Naive B cell (primary cell): ENCODE measurements around the gene SLC27A4. TPM values are rescaled to one million over a fixed set of nuclear protein-coding genes. Genes with fewer than 3 reads are reported as not detected.

Source experiments
- ATAC-seq, 2 donors: fragments of 150-1000 bp; cut with Tn5 transposase; 2 replicates each; pipeline ENCODE4 v1.10.0; 2021; ENCODE audit warnings: low read depth in 2 of 2, mild to moderate bottlenecking in 2 of 2, moderate library complexity in 2 of 2
- DNase-seq: peaks from one replicate; pipeline ENCODE4 v3.0.0; 2022
- H3K27ac Mint-ChIP-seq, 6 donors: one replicate each; pipeline ENCODE4 v1.8.0; 2020 to 2022; ENCODE audit warnings: mild to moderate bottlenecking in 6 of 6, mixed read lengths in 6 of 6, moderate library complexity in 5 of 6, inconsistent platforms in 2 of 6
- H3K27me3 Mint-ChIP-seq, 3 donors: one replicate each; pipeline ENCODE4 v1.8.0; 2021 to 2022; ENCODE audit warnings: mixed read lengths in 3 of 3, mild to moderate bottlenecking in 1 of 3
- H3K36me3 Mint-ChIP-seq, 2 donors: one replicate each; pipeline ENCODE4 v1.8.0; 2020 to 2022; ENCODE audit warnings: mixed read lengths in 2 of 2, inconsistent platforms in 1 of 2, mild to moderate bottlenecking in 1 of 2
- H3K4me1 Mint-ChIP-seq, 3 donors: one replicate each; pipeline ENCODE4 v1.8.0; 2020 to 2022; ENCODE audit warnings: mixed read lengths in 3 of 3, inconsistent platforms in 1 of 3, mild to moderate bottlenecking in 1 of 3, moderate library complexity in 1 of 3
- H3K4me3 Mint-ChIP-seq, 8 donors: one replicate each; pipeline ENCODE4 v1.8.0; 2020 to 2022; ENCODE audit warnings: mild to moderate bottlenecking in 8 of 8, mixed read lengths in 8 of 8, moderate library complexity in 8 of 8, inconsistent platforms in 2 of 8
- H3K9me3 Mint-ChIP-seq, 7 donors: one replicate each; pipeline ENCODE4 v1.8.0; 2020 to 2022; ENCODE audit warnings: mixed read lengths in 7 of 7, mild to moderate bottlenecking in 5 of 7, inconsistent platforms in 2 of 7, moderate library complexity in 1 of 7
- polyA plus RNA-seq, 6 donors: library from polyadenylated mRNA; unstranded; fragments of 300-500 nt; fragmentation: Illumina TruSeq; gene quantifications; one replicate each; pipeline ENCODE4 v1.2.3, GENCODE V29; 2021; ENCODE audit warnings: low read depth in 6 of 6

Gene SLC27A4
- polyA plus RNA-seq: 1 to 10 TPM in 5 of 6 donors, not detected in 1; 2.3 to 6.8 (median 3.6) TPM

- no peaks in the 10 kb centered on the region for H3K9me3 Mint-ChIP-seq
- peaks cover 4 to 14% (median 9%) of the 10 kb centered on the region in 3 donors for H3K4me1 Mint-ChIP-seq
- ATAC-seq: peak; percentile 92 to 93
- H3K27me3 Mint-ChIP-seq: no peaks in the 10 kb centered on the region
- peak; percentile 78 for DNase-seq
- H3K36me3 Mint-ChIP-seq: no peaks in the 10 kb centered on the region
- H3K4me3 Mint-ChIP-seq: peak within 1 kb of the TSS; percentile 88 to 98 (median 94)
- H3K27ac Mint-ChIP-seq: peak within 1 kb of the TSS; percentile 64 to 94 (median 88)
These were observed at the start of gene SLC27A4 for GRCh38 chr9:128339761-128340690. Gene SLC27A4, plus strand, starts transcription at chr9:128340527. Its CDS starts 2,606 bp downstream, at chr9:128343133.

GRCh38 chr9:128292009-128292408, 48.3 kb upstream of the SLC27A4 start:
- H3K9me3 Mint-ChIP-seq: no peaks in the 10 kb centered on the region
- no peaks in the 10 kb centered on the region for H3K4me1 Mint-ChIP-seq
- peaks cover 0 to 8% of the 10 kb centered on the region in 2 donors for H3K36me3 Mint-ChIP-seq
- H3K4me3 Mint-ChIP-seq: no peak overlapping the region
- no peak overlapping the region for H3K27ac Mint-ChIP-seq
- DNase-seq (no peak), ATAC-seq (no peak)
- H3K27me3 Mint-ChIP-seq: no peaks in the 10 kb centered on the region

DNA sequence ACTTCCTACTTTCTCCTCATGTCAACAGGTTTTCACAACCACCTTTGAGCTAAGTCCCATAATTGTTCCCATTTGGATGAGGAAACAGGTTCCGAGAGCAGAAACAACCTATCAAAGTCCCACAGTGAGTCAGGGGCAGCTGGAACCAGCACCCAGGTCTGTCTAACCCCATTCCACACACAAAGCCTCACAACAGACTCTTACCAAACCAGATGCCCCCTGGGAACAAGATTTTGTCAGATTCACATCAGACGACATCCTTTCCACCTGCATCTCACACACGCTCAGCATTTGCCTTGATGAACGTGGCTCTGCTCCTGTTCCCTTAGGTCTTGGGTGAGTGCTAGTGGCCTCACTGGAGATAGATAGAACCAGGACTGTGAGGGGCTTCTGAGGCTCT, 47.2 kb upstream of the SLC27A4 start:
- H3K9me3 Mint-ChIP-seq: no peaks in the 10 kb centered on the region
- H3K4me1 Mint-ChIP-seq: no peaks in the 10 kb centered on the region
- no peak for DNase-seq
- peaks cover 0 to 2% of the 10 kb centered on the region in 2 donors for H3K36me3 Mint-ChIP-seq
- ATAC-seq: no peak
- no peaks in the 10 kb centered on the region for H3K27me3 Mint-ChIP-seq
- H3K27ac Mint-ChIP-seq: no peak overlapping the region
- no peak overlapping the region for H3K4me3 Mint-ChIP-seq

- Mint-ChIP-seq H3K27ac (peak overlapping the region in 1 of 6 donors; percentile 85), H3K36me3 (no peaks in the 10 kb centered on the region), H3K4me1 (no peaks in the 10 kb centered on the region), H3K9me3 (no peaks in the 10 kb centered on the region), H3K4me3 (no peak overlapping the region), H3K27me3 (no peaks in the 10 kb centered on the region)
- DNase-seq (no peak), ATAC-seq (no peak)
These were observed 46.2 kb upstream of the SLC27A4 start for GRCh38 chr9:128294142-128294541.

- H3K27me3 Mint-ChIP-seq: no peaks in the 10 kb centered on the region
- H3K4me3 Mint-ChIP-seq: no peak overlapping the region
- peak overlapping the region in 1 of 6 donors; percentile 70 for H3K27ac Mint-ChIP-seq
- no peaks in the 10 kb centered on the region for H3K9me3 Mint-ChIP-seq
- H3K4me1 Mint-ChIP-seq: no peaks in the 10 kb centered on the region
- no peaks in the 10 kb centered on the region for H3K36me3 Mint-ChIP-seq
- DNase-seq (no peak), ATAC-seq (no peak)
These were observed 43.7 kb upstream of the SLC27A4 start for GRCh38 chr9:128296340-128297220.

DNA sequence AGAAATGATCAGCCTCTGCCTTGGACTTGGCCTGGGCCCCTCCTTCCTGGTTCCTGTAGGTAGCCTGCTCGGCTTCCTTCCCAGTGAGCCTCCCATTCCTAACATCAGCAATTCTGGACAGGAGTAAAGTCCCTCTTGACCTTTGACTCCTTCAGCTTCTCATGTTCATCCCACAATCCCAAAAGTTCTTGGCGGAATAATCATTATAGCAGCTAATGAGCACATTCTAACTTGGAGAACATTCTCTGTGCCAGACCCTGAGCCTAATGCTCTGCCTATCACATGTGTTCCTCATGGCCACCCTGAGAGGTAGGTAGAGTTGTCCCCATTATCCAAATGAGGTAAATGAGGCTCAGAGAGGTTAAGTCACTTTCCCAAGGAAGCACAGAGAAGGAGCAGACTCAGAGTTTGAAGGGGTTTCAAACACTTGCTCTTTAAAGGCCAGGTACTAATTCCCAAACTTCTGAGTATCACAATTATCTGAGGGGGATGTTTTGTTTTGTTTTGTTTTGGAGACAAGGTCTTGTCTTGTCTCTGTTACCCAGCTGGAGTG, 43.0 kb upstream of the SLC27A4 start:
- Mint-ChIP-seq H3K9me3 (no peaks in the 10 kb centered on the region), H3K4me3 (no peak overlapping the region)
- no peak for ATAC-seq

DNA sequence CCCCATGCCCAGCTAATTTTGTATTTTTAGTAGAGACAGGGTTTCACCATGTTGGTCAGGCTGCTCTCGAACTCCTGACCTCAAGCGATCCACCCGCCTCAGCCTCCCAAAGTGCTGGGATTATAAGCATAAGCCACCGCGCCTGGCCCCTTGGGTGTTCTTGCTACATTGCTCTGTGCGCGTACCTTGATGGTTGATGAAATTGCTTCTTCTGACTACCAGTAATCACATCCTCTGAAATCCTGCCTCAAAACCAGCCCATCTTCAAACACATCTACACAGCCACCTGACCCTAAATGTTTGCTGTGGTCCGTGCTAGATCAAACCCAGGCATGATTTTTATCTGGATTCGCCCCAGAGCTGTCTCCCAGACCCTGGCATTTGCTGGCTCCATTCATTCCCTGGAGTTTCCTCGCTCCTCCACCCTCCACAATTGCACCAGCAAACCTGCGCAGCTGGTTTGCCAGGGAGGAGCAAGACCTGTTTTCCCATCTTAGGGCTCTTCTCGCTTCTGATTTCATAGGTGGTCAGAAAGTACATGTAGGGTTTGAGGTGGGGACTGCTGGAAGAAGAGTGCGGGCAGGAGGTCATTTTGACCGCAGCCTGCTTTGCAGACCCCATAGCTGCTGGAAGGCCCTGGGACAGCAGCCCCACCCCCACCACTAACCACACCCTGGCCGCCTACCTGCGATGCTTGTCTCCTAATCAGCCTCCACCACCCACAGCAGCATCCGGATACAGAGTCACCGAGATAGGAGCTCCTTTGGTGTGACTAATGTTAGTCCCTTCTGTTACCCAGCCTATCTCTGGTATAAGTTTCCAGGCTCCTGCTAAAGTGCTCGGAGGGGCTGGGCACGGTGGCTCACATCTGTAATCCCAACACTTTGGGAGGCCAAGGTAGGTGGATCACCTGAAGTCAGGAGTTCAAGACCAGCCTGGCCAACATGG, 41.5 kb upstream of the SLC27A4 start:
- ATAC-seq (no peak), DNase-seq (no peak)
- Mint-ChIP-seq H3K27ac (no peak overlapping the region), H3K4me1 (no peaks in the 10 kb centered on the region), H3K9me3 (no peaks in the 10 kb centered on the region), H3K27me3 (no peaks in the 10 kb centered on the region), H3K4me3 (no peak overlapping the region), H3K36me3 (no peaks in the 10 kb centered on the region)

More for the DNA sequence above, 43.0 kb upstream of the SLC27A4 start:
- Mint-ChIP-seq H3K4me1 (no peaks in the 10 kb centered on the region), H3K27ac (peak overlapping the region in 1 of 6 donors; percentile 36), H3K36me3 (no peaks in the 10 kb centered on the region), H3K27me3 (no peaks in the 10 kb centered on the region)
- no peak for DNase-seq

DNA sequence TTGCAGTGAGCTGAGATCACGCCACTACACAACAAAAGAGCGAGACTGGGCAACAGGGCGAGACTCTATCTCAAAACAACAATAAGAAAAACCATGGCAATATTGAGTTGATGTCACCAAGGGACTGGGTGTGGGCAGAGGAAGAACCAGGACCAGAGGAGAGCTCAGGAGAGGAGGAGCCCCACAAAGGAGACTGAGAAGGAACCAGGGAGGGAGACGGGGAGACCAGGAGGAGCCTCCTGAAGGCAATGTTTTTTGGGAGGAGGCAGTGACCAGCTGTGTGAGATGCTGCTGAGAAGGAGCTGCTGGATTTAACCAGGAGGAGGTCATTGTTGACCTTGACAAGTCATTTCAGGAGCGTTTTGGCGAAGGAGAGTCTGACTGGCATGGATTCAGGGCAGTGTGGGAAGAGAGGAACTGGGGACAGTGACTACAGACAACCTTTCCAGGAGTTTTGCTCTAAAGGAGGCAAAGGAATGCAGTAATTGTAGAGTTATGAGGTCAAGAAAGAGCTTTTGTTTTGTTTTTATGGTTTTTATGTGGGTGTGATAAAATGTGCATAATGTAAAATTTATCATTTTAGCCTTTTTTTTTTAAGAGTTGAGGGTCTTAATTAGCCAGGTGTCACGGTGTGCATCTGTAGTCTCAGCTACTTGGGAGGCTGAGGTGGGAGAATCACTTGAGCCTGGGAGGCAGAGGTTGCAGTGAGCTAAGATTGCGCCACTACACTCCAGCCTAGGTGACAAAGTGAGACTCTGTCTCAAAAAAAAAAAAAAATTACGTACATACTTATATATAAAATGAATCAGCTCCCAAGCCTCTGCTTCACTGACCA, 36.0 kb upstream of the SLC27A4 start:
- H3K36me3 Mint-ChIP-seq: peaks cover 5 to 6% of the 10 kb centered on the region in 2 donors
- DNase-seq: no peak
- no peak overlapping the region for H3K4me3 Mint-ChIP-seq
- H3K9me3 Mint-ChIP-seq: no peaks in the 10 kb centered on the region
- no peaks in the 10 kb centered on the region for H3K4me1 Mint-ChIP-seq
- H3K27me3 Mint-ChIP-seq: no peaks in the 10 kb centered on the region
- ATAC-seq: no peak
- peak overlapping the region in 3 of 6 donors; percentile 4 to 33 (median 17) for H3K27ac Mint-ChIP-seq

DNA sequence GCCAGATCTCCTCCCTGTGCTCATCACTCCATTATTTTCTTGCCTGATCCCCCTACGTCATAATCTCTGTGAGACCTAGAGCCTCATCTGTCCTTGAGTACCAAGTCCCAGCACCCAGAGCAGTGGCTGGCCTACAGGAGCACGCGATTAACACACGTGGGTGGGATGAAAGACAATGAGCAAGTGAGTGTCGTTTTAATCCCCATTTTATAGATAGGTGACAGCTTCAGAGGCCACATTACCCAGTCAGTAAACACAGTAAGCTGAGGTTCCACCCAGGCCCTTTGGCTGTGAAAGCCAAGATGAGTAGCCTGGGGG, 35.4 kb upstream of the SLC27A4 start:
- peaks cover 5 to 8% of the 10 kb centered on the region in 2 donors for H3K36me3 Mint-ChIP-seq
- no peaks in the 10 kb centered on the region for H3K4me1 Mint-ChIP-seq
- no peaks in the 10 kb centered on the region for H3K9me3 Mint-ChIP-seq
- ATAC-seq: no peak
- H3K27me3 Mint-ChIP-seq: no peaks in the 10 kb centered on the region
- no peak overlapping the region for H3K4me3 Mint-ChIP-seq
- peak overlapping the region in 1 of 6 donors; percentile 17 for H3K27ac Mint-ChIP-seq
- DNase-seq: no peak

DNA sequence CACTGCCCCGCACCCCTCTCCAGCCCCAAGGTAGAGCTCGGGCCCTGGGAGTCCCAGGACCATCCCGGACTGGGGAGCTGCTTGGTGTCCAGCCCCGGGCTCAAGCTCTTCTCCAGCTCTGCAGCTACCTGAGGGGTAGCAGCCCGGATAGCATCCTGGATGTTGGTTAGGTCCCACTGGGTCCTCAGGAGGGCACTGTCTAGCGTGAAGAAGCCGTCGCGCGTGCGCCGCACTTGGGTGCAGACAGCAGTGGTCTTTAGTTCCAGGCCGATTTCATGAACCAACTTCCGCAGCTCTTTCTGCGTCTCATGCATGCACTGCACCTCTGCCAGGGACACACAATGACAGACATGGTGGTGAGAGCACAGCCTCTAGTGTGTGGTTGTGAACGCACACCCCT, 30.8 kb upstream of the SLC27A4 start:
- H3K36me3 Mint-ChIP-seq: peaks cover 5 to 15% of the 10 kb centered on the region in 2 donors
- H3K27me3 Mint-ChIP-seq: no peaks in the 10 kb centered on the region

DNA sequence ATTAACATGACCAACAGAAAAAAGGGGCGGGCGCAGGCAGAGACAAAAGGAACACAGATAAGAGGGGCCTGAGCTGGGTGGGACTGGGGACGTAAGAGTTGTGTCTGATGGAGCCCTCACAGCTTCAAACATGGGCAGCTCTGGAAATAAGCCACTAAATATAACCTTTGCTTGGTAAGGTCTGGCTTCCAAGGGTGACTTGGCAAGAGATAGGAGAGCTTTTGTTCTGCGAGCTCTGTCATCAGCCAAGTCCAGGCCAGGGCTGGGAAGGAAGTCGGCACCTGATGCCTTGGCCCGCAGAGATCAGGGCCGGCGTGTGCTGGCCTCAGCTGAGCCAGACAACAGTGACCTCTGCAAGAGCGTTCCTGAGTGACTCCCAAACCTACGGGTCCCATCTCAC, 29.9 kb upstream of the SLC27A4 start:
- no peaks in the 10 kb centered on the region for H3K27me3 Mint-ChIP-seq
- no peaks in the 10 kb centered on the region for H3K9me3 Mint-ChIP-seq
- H3K4me3 Mint-ChIP-seq: no peak overlapping the region
- DNase-seq: no peak
- H3K4me1 Mint-ChIP-seq: no peaks in the 10 kb centered on the region
- peaks cover 5 to 15% of the 10 kb centered on the region in 2 donors for H3K36me3 Mint-ChIP-seq
- ATAC-seq: no peak
- H3K27ac Mint-ChIP-seq: no peak overlapping the region

More for the DNA sequence above, 30.8 kb upstream of the SLC27A4 start:
- Mint-ChIP-seq H3K4me1 (no peaks in the 10 kb centered on the region), H3K4me3 (peak overlapping the region in 1 of 8 donors; percentile 44), H3K27ac (no peak overlapping the region), H3K9me3 (no peaks in the 10 kb centered on the region)
- no peak for ATAC-seq
- DNase-seq: no peak

- Mint-ChIP-seq H3K4me3 (no peak overlapping the region), H3K36me3 (peaks cover 0 to 7% of the 10 kb centered on the region in 2 donors), H3K27ac (no peak overlapping the region), H3K9me3 (no peaks in the 10 kb centered on the region), H3K27me3 (no peaks in the 10 kb centered on the region), H3K4me1 (peaks cover 0 to 7% (median 0%) of the 10 kb centered on the region in 3 donors)
- DNase-seq: no peak
- ATAC-seq: no peak
These were observed 25.6 kb upstream of the SLC27A4 start for GRCh38 chr9:128314697-128315096.
